K562 (cell line): ENCODE results near the gene EPB41L4A. TPM values are rescaled to one million over a fixed set of nuclear protein-coding genes. Genes with fewer than 3 reads are reported as not detected.

ENCODE experiments used
- BHLHE40 ChIP-seq: IDR thresholded peaks from 2 replicates; pipeline ENCODE4 v1.6.1; 2011; ENCODE audit warnings: low read length, improper control_type of control experiment
- CSDE1 ChIP-seq, 2 experiments: fragments of 450-650 bp; IDR thresholded peaks; 2 replicates each; pipeline ENCODE4 v1.6.1; 2016; ENCODE audit warnings: mild to moderate bottlenecking in 1 of 2
- GTF3C2 ChIP-seq: IDR thresholded peaks from 3 replicates; pipeline ENCODE4 v1.6.1; 2011; ENCODE audit warnings: borderline replicate concordance, mild to moderate bottlenecking, moderate library complexity; ENCODE audit not compliant: insufficient read length; ENCODE audit errors: extremely low read depth
- KDM5B ChIP-seq: fragments of 200-600 bp; sonication (generic); IDR thresholded peaks from 2 replicates; pipeline ENCODE4 v1.6.1; 2012; ENCODE audit warnings: low read depth, mild to moderate bottlenecking, moderate library complexity, low read length, control low read depth, inconsistent platforms; ENCODE audit not compliant: insufficient replicate concordance
- ZFX ChIP-seq: sonication (generic); formaldehyde crosslinking; IDR thresholded peaks from 2 replicates; pipeline ENCODE4 v1.8.0; 2022; ENCODE audit warnings: mild to moderate bottlenecking, missing genetic modification reagents, moderate library complexity
- polyA plus RNA-seq, 8 experiments: library from polyadenylated mRNA; depleted of rRNA in 4 of 8; stranded (reverse) in 5 of 8; unstranded in 3 of 8; fragments of >200 nt; fragmentation: Nextera tagmentation in 2 of 8; fragmentation: Illumina TruSeq in 1 of 8; extraction: Ambion mirVana in 2 of 8; extraction: Trizol in 1 of 8; gene quantifications; 2 replicates each; pipeline versions ENCODE4 v1.2.1 to v1.2.3, GENCODE V29; 2011 to 2014; ENCODE audit warnings: inconsistent platforms in 1 of 8, missing spikeins in 1 of 8
- total RNA-seq, 7 experiments: library from RNA; depleted of rRNA in 6 of 7; stranded (reverse); fragments of >200 nt in 6 of 7; fragmentation: Illumina TruSeq in 2 of 7; extraction: Trizol in 2 of 7; gene quantifications; 2 replicates each; pipeline versions ENCODE4 v1.2.1 to v1.2.3, GENCODE V29; 2011 to 2021; ENCODE audit warnings: low replicate concordance in 1 of 7
- TF ChIP-seq, protein P1 (sequence below): fragments of 450-650 bp; formaldehyde crosslinking; IDR thresholded peaks from 2 replicates; pipeline ENCODE4 v1.4.0; 2020; ENCODE audit warnings: mild to moderate bottlenecking, moderate library complexity
- TF ChIP-seq, protein P2 (sequence below): IDR thresholded peaks from 2 replicates; pipeline ENCODE4 v1.6.1; 2011; ENCODE audit warnings: borderline replicate concordance, low read depth, mild to moderate bottlenecking, moderate library complexity, low read length; ENCODE audit not compliant: insufficient read depth, poor library complexity, severe bottlenecking
- TF ChIP-seq, protein P3 (sequence below): fragments of 250-450 bp; sonication (Bioruptor Pico); IDR thresholded peaks from 2 replicates; pipeline ENCODE4 v1.4.0; 2020; ENCODE audit warnings: mild to moderate bottlenecking, moderate library complexity
- TF ChIP-seq, protein P4 (sequence below): fragments of 250-450 bp; sonication (Bioruptor Pico); IDR thresholded peaks from 2 replicates; pipeline ENCODE4 v1.4.0; 2020; ENCODE audit warnings: borderline replicate concordance

Gene EPB41L4A
- total and polyA plus RNA-seq, 9 of the 15 experiments (the other 6 are each of a cell fraction or from before 2014, with no cell fraction given) = 0.04 to 0.35 (median 0.12) TPM; not detected in 3

DNA sequence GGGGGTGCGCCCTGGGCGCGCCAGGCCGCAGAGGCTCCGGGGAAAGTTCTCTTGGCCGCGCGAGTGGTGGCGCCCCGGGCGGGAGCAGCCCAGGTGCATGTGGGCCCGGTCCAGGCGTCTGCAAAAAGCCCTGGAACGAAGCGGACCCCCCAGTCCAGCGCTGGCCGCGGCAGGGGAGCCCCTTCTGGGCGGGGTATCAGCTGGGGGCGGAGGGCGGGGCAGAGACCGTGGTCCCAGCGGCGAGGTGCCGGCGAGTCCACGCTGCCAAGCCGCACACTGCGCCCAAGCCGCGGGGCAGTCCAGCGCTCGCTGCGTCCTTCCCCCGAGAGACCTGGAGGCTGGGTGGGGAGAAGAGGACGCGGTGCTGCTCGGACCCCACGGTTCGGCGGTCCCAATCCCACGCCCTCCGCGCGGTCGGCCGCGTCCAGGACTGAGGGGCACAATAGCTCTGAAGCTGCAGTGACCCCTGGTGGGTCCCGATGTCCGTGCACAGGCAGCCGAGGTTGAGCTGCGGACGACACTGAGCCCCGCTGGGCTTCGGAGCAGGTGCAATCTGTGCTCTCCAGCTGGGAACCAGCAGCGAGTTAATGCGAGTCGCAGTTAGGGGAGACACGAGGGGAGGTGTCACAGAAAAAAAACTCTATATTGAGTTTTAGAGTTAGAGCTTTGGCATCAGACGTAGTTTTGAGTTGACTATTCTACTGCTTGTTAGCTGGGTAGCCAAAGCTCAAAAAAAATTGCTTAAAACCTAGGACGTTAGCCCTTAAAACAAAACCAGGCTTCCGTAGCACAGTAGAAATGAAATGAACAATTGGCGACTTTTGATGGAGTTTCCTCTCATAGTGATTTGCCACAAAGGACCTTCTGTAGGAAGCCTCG lies 1.1 kb upstream of the EPB41L4A start (continued):
- TF ChIP-seq, protein P1, sequence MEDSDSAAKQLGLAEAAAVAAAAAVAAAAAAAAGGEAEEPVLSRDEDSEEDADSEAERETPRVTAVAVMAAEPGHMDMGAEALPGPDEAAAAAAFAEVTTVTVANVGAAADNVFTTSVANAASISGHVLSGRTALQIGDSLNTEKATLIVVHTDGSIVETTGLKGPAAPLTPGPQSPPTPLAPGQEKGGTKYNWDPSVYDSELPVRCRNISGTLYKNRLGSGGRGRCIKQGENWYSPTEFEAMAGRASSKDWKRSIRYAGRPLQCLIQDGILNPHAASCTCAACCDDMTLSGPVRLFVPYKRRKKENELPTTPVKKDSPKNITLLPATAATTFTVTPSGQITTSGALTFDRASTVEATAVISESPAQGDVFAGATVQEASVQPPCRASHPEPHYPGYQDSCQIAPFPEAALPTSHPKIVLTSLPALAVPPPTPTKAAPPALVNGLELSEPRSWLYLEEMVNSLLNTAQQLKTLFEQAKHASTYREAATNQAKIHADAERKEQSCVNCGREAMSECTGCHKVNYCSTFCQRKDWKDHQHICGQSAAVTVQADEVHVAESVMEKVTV (CRISPR knock-in tag) = peak; percentile 37; the same call in 1 of the 2 replicates
- no peak for TF ChIP-seq BHLHE40
- TF ChIP-seq ZFX (CRISPR knock-in tag) = peak; percentile 45
- TF ChIP-seq, protein P2, sequence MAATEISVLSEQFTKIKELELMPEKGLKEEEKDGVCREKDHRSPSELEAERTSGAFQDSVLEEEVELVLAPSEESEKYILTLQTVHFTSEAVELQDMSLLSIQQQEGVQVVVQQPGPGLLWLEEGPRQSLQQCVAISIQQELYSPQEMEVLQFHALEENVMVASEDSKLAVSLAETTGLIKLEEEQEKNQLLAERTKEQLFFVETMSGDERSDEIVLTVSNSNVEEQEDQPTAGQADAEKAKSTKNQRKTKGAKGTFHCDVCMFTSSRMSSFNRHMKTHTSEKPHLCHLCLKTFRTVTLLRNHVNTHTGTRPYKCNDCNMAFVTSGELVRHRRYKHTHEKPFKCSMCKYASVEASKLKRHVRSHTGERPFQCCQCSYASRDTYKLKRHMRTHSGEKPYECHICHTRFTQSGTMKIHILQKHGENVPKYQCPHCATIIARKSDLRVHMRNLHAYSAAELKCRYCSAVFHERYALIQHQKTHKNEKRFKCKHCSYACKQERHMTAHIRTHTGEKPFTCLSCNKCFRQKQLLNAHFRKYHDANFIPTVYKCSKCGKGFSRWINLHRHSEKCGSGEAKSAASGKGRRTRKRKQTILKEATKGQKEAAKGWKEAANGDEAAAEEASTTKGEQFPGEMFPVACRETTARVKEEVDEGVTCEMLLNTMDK = peak; percentile 27
- TF ChIP-seq GTF3C2 = no peak
- TF ChIP-seq CSDE1 (IDR thresholded peaks at IDR 0.05) = no peak
- TF ChIP-seq KDM5B = no peak
- TF ChIP-seq, protein P3, sequence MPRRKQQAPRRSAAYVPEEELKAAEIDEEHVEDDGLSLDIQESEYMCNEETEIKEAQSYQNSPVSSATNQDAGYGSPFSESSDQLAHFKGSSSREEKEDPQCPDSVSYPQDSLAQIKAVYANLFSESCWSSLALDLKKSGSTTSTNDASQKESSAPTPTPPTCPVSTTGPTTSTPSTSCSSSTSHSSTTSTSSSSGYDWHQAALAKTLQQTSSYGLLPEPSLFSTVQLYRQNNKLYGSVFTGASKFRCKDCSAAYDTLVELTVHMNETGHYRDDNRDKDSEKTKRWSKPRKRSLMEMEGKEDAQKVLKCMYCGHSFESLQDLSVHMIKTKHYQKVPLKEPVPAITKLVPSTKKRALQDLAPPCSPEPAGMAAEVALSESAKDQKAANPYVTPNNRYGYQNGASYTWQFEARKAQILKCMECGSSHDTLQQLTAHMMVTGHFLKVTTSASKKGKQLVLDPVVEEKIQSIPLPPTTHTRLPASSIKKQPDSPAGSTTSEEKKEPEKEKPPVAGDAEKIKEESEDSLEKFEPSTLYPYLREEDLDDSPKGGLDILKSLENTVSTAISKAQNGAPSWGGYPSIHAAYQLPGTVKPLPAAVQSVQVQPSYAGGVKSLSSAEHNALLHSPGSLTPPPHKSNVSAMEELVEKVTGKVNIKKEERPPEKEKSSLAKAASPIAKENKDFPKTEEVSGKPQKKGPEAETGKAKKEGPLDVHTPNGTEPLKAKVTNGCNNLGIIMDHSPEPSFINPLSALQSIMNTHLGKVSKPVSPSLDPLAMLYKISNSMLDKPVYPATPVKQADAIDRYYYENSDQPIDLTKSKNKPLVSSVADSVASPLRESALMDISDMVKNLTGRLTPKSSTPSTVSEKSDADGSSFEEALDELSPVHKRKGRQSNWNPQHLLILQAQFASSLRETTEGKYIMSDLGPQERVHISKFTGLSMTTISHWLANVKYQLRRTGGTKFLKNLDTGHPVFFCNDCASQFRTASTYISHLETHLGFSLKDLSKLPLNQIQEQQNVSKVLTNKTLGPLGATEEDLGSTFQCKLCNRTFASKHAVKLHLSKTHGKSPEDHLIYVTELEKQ (CRISPR knock-in tag) = no peak
- TF ChIP-seq, protein P4, sequence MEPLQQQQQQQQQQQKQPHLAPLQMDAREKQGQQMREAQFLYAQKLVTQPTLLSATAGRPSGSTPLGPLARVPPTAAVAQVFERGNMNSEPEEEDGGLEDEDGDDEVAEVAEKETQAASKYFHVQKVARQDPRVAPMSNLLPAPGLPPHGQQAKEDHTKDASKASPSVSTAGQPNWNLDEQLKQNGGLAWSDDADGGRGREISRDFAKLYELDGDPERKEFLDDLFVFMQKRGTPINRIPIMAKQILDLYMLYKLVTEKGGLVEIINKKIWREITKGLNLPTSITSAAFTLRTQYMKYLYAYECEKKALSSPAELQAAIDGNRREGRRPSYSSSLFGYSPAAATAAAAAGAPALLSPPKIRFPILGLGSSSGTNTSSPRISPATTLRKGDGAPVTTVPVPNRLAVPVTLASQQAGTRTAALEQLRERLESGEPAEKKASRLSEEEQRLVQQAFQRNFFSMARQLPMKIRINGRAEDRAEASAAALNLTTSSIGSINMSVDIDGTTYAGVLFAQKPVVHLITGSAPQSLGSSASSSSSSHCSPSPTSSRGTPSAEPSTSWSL (CRISPR knock-in tag) = no peak
